NCI-H748 (cell line): ENCODE measurements around the gene WDR82.

Experiments used
- DNase-seq: peaks from one replicate; lab custom pipeline; 2025; ENCODE audit not compliant: unreplicated experiment; lab: John Stamatoyannopoulos, UW

The WDR82 gene

GRCh38 chr3:52259448-52259847, 19.0 kb downstream of the WDR82 start:
- no peak for DNase-seq

- DNase-seq: no peak
Observed at GRCh38 chr3:52259035-52259434, 19.4 kb downstream of the WDR82 start.

DNA sequence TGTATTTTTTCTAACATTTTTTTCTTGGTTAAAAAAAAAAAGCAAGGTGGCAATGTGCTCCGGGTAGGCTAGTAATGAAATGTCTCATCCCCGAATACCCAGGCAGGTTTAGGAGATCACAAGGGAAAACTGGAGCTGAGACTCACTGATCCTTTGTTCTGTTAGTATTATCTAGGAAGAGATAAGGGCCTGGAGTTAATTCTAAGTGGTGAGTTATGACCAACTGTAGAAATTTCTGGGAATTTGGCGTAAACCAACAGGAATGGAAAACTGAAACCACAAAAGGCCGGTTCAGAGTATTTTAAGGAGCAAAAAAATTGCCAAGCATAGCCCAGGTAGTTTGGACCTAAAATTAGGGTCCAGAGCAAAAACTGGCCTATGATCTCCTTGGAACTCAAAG, 20.5 kb downstream of the WDR82 start:
- no peak for DNase-seq

DNA sequence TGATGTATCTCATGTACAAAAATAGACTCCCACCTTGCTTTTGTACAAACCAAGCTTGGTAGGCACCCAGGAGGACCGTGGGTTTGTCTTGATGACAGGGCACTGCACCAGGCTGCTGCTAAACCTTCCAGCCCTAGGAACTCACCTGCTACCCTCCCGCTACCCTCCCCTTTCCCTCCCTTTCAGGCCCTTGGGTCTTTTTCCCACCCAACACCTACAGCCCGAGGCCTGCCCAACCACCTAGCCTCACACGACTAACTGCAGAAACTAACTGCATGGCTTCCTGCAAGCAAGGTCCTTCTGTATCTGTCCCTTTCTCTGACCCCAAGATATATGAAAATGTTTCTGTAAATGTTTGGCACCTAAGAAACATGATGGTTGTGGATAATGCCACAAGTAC, 21.8 kb downstream of the WDR82 start:
- no peak for DNase-seq

GRCh38 chr3:52256159-52256558, 22.3 kb downstream of the WDR82 start:
- DNase-seq: no peak

- no peak for DNase-seq
Observed at GRCh38 chr3:52254608-52255007, 23.8 kb downstream of the WDR82 start.

- DNase-seq: no peak
Observed at GRCh38 chr3:52253314-52254304, 24.8 kb downstream of the WDR82 start.

GRCh38 chr3:52250122-52250521, 28.3 kb downstream of the WDR82 start:
- DNase-seq: no peak

GRCh38 chr3:52249683-52250082, 28.8 kb downstream of the WDR82 start:
- DNase-seq: no peak

- DNase-seq: peak; percentile 54
Observed at GRCh38 chr3:52248816-52249547, 29.5 kb downstream of the WDR82 start.

DNA sequence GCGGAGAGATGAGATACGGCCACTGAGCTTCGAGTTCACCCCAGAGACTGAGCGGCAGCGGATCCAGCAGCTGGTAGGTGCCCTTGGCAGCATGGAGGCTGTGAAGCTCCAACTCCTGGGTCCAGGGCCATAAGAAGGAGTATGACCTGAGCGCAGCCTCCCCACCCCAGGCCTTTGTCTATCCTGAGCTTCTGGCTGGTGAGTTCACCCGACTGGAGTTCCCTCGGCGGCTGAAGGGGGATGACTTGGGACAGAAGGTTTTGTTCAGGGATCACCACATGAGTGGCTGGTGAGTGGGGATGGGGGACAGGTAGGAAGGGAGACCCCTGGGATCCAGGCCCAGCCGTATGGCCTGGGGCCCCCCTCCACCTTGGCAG, 30.3 kb downstream of the WDR82 start:
- no peak for DNase-seq

DNA sequence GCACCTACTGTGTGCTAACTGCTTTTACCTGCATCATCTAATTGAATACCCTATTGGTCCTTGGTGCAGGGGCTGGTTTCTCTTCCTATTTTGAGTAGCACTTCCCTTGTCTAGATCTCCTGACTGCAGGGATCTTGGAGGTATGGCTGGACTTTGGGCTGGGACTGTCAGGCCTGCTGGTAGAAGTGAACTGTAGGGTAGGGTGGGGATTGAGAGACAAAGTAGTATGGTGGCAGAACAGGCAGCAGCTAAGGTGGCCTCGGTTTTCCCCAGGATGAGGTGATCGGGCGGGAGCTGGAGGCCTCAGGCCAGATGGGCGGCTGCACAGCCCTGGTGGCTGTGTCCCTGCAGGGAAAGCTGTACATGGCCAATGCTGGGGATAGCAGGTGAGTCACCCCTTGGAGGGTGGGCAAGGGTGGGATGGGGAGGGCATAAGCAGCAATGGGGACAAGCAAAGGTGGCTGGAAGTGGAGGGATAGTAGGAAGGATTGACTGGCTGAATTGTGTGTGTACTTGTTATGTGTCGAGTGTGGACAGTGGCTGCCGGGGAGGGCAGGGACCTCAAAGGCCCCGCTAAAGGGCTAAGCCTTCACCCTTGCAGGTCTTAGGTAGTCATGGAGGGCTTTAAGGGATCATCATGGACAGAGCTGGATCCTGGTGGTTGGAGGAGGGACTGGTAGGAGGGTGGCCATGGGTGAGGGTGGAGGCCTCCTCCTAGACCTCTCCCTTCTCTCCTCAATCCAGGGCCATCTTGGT, 30.9 kb downstream of the WDR82 start:
- DNase-seq: no peak

- DNase-seq: no peak
Observed at GRCh38 chr3:52246728-52247408, 31.6 kb downstream of the WDR82 start.

GRCh38 chr3:52246264-52246620, 32.2 kb downstream of the WDR82 start:
- DNase-seq: no peak

- DNase-seq: peak; percentile 57
Observed at GRCh38 chr3:52245322-52246263, 32.9 kb downstream of the WDR82 start, which contains the start of gene PPM1M. Gene PPM1M (plus strand): TSS chr3:52245759. CDS start chr3:52245825, 66 bp downstream.

DNA sequence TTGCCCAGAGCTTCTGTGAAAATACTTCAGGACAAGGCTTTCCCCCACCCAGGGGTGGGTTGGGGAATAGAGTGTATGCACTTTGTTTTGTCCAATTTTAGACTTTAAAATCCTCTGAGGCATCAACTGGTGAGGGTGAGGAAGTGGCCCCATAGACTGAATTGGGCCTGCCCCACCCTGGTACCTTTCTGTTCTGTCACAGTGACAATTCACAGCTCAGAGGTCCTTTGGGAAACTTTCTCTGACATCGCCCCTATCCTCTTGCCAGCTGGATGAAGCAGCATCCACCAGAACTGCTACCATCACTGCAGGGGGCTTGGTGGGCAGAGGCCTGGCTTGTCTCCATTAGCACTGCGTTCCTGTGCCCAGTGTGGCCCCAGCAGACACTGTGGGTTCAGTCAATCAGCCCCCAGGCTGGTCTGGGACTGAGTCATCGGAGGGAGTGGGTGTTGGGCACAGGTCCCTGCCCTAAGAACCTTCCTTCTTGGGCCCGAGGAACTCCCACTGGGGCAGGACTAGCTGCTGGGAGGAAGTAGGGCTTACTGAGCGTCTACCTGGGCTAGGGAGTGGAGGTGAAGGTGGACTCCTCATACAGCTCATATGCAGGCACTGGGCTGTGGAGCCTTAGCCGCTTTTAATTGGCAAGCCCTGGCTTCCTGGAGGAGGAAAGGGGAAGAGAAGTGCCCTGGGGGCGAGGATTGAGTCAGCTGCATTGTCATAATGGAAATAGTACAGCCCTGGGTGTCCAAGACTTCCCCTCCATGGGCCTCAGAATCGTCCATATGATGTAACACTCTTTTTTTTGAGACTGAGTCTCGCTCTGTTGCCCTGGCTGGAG, 34.4 kb downstream of the WDR82 start:
- no peak for DNase-seq

GRCh38 chr3:52242039-52242438, 36.4 kb downstream of the WDR82 start:
- no peak for DNase-seq

DNA sequence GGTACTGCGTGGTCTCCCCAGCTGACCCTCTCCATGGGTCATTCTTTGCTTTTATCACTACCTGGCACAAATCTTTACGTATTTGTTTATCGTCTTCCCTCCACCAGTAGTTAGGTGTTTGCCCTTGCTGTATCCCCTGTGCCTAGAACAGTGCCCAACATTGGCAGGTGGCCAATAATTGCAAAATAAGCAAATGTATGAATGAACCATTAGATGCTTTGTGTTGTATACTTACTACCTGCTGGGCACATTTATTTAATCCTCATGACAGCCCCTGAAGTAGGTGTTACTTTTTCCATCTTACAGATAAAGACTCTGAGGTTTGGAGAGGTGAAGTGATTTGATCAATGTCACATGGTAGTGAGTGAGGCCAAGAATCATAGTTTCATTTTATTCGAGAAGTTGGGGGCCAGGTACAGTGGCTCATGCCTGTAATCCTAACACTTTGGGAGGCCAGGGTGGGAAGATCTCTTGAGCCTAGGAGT, 37.5 kb downstream of the WDR82 start:
- peak; percentile 31 for DNase-seq
